ENCODE results near the gene WDR1. TPM values are rescaled to one million over a fixed set of nuclear protein-coding genes. Genes with fewer than 3 reads are reported as not detected.

The WDR1 gene
- total RNA-seq, 1 experiment from 2014 or later = 246 TPM

DNA sequence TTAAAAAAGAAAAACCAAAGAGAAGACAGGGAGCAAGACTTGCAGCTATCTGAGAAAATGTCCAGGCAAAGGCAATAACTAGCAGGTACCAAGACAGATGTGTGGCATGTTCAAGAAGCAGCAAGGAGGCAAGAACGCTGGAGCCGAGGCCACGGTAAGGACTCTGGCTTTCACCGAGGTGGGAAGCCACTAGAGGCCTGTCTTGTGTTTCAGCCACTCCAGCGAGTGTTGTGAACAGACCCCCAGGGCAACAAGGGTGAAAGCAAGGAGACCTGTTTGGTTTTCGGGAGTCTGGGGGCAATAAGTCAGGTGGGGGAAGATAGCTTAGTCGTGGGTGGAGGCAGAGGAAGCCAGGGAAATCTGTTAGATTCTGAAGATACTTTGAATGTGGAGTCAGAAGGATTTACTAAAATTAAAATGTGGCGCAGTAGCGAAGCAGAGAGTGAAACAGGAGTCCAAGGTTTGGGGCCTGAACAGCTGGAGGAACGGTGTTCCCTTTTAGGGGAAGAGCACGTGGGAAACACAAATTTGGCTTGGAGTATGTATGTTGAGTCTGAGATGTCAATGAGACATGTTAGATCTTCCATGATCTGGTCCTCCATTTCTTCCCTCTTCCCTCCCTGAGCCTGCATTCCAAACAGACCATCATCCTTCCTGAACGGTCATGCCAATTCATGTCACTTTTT lies 3.1 kb downstream of the WDR1 start:
- no peak for TF ChIP-seq CTCF (IDR thresholded peaks at IDR 0.05; ENCODE audit: unreplicated experiment)
- POLR2A ChIA-PET = interaction anchor here (0.6 kb wide), 1 partner anchor 1500 kb away, joined by 3 read pairs; no protein-coding TSS in a partner anchor

DNA sequence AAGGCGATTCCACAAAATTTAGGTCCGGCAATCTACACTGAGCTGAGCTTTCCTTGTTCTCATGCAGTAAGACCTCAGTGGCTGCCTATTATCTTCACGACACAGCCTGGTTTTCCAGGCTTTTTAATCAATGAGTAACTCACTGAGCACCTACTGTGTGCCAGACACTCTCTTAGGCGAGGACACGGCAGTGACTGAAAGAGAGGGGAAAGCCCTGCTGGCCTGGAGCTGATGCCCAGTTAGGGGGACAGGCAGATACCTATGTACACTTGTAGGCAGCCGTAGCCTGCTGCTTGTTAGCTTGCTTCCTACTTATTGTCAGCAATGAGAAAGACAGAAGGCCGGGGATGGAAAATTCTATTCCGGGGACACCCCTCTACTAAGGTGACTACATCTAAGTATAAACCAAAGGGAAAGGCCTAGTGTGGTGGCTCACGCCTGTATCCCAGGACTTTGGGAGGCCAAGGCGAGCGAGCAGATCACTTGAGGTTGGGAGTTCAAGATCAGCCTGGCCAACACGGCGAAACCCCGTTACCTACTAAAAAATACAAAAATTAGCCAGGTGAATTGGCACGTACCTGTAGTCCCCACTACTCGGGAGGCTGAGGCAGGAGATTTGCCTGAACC lies 3.8 kb downstream of the WDR1 start:
- CTCF ChIA-PET = interaction anchor here (0.6 kb wide), 1 partner anchor 59 kb away, joined by 3 read pairs; no protein-coding TSS in a partner anchor
- BruUV-seq (replicated peaks) = no TSS peak
- intact Hi-C loops (cut with micrococcal nuclease) = no loop called here
- H3K27me3 Mint-ChIP-seq (ENCODE audit: insufficient read depth, unreplicated experiment) = no peaks in the 10 kb centered on the region
- H3K9me3 Mint-ChIP-seq (ENCODE audit: unreplicated experiment) = no peaks in the 10 kb centered on the region
- H3K4me1 Mint-ChIP-seq (ENCODE audit: insufficient read depth, unreplicated experiment) = peaks cover 35% of the 10 kb centered on the region
- no peak for TF ChIP-seq CTCF (IDR thresholded peaks at IDR 0.05; ENCODE audit: unreplicated experiment)
- H3K27ac Mint-ChIP-seq (ENCODE audit: low read depth, unreplicated experiment) = no peak overlapping the region
- no peak for DNase-seq (ENCODE audit: unreplicated experiment)
- POLR2A ChIA-PET = interaction anchor here (1.4 kb wide), 1 partner anchor 16 kb away, joined by 9 read pairs; no protein-coding TSS in a partner anchor
- H3K36me3 Mint-ChIP-seq (ENCODE audit: insufficient read depth, unreplicated experiment) = peaks cover 68% of the 10 kb centered on the region
- no peak overlapping the region for H3K4me3 Mint-ChIP-seq (ENCODE audit: unreplicated experiment)

More for the DNA sequence above, 3.1 kb downstream of the WDR1 start:
- Mint-ChIP-seq H3K4me1 (ENCODE audit: insufficient read depth, unreplicated experiment) (peaks cover 39% of the 10 kb centered on the region), H3K9me3 (ENCODE audit: unreplicated experiment) (no peaks in the 10 kb centered on the region), H3K4me3 (ENCODE audit: unreplicated experiment) (no peak overlapping the region), H3K27ac (ENCODE audit: low read depth, unreplicated experiment) (peak overlapping the region; percentile 42), H3K36me3 (ENCODE audit: insufficient read depth, unreplicated experiment) (peaks cover 71% of the 10 kb centered on the region), H3K27me3 (ENCODE audit: insufficient read depth, unreplicated experiment) (no peaks in the 10 kb centered on the region)
- intact Hi-C loops (cut with micrococcal nuclease) = no loop called here
- no peak for DNase-seq (ENCODE audit: unreplicated experiment)
- CTCF ChIA-PET = interaction anchor here (1.0 to 1.2 kb wide), 2 partner anchors 99 to 290 kb away, joined by 3 read pairs; no protein-coding TSS in a partner anchor
- no TSS peak for BruUV-seq (replicated peaks)

GRCh38 chr4:10111067-10111801 lies 5.4 kb downstream of the WDR1 start:
- intact Hi-C loops (cut with micrococcal nuclease) = no loop called here
- Mint-ChIP-seq H3K27ac (ENCODE audit: low read depth, unreplicated experiment) (peak overlapping the region; percentile 27), H3K9me3 (ENCODE audit: unreplicated experiment) (no peaks in the 10 kb centered on the region), H3K4me1 (ENCODE audit: insufficient read depth, unreplicated experiment) (peaks cover 30% of the 10 kb centered on the region), H3K36me3 (ENCODE audit: insufficient read depth, unreplicated experiment) (peaks cover 76% of the 10 kb centered on the region), H3K4me3 (ENCODE audit: unreplicated experiment) (no peak overlapping the region), H3K27me3 (ENCODE audit: insufficient read depth, unreplicated experiment) (no peaks in the 10 kb centered on the region)
- BruUV-seq (replicated peaks) = no TSS peak
- CTCF ChIA-PET = interaction anchor here (0.6 kb wide), 1 partner anchor 1851 kb away, joined by 5 read pairs; no protein-coding TSS in a partner anchor
- POLR2A ChIA-PET = interaction anchor here (1.4 kb wide), 1 partner anchor 15 kb away, joined by 9 read pairs; no protein-coding TSS in a partner anchor
- DNase-seq (ENCODE audit: unreplicated experiment) = no peak
- no peak for TF ChIP-seq CTCF (IDR thresholded peaks at IDR 0.05; ENCODE audit: unreplicated experiment)
